ENCODE data around the gene SLC25A19.

Gene SLC25A19

GRCh38 chr17:75277664-75278071, 11.6 kb downstream of the SLC25A19 start:
- Histone ChIP-seq H3K27me3 (no peaks in the 10 kb centered on the region), H4K20me1 (peaks cover 5 to 50% (median 16%) of the 10 kb centered on the region in 11 experiments; a peak in 18 of 22 replicates), H3K36me3 (peaks cover 83 to 99% (median 93%) of the 10 kb centered on the region in 11 experiments), H3K4me2 (no peak overlapping the region), H3K27ac (no peak overlapping the region), H3K9ac (no peak overlapping the region), H3K4me3 (no peak overlapping the region), H3K4me1 (peaks cover 7 to 19% (median 8%) of the 10 kb centered on the region in 10 experiments), H3K9me3 (replicated peaks in 1 of 11) (no peaks in the 10 kb centered on the region)
- TF ChIP-seq Cebpa-rat (IDR thresholded peaks at IDR 0.05), result no peak

DNA sequence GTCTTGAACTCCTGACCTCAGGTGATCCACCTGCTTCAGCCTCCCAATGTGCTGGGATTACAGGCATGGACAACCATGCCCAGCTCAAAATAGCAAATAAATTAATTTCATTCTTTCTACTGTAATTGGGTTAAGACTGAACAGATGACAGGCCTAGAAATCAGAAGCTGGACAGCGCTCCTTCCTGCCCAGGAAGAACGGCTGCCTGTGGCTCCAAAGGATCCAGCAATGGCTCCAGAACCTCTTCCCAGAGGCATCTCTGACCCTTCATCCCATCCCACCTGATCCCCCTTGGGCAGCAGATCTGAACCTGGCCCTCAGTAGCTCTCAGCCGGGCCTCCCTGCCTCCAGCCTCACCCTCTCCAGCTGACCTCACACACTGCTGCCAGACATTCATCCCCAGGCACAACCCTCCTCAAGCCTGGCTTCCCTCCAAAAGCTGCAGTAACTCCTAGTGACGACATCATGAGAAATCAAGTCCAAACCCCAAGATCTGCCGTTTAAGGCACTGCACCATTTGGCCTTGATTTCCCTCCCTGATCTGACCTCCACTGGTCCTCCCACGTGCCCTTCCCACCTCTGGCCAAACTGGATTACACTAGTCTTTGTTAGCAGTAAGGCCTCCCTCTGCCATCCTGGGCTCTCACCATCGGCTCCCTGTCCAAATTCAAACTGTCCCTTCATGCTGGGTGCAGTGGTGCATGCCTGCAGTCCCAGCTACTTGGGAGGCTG, 15.1 kb downstream of the SLC25A19 start:
- Histone ChIP-seq H4K20me1 (peaks cover 12 to 44% (median 25%) of the 10 kb centered on the region in 11 experiments; a peak in 19 of 22 replicates), H3K27ac (no peak overlapping the region), H3K4me2 (no peak overlapping the region), H3K9ac (peak overlapping the region in 1 of 11 experiments; percentile 51; a peak in 2 of 22 replicates), H3K4me3 (no peak overlapping the region), H3K9me3 (replicated peaks in 1 of 11) (no peaks in the 10 kb centered on the region), H3K27me3 (no peaks in the 10 kb centered on the region), H3K4me1 (peaks cover 29 to 40% (median 32%) of the 10 kb centered on the region in 10 experiments), H3K36me3 (peaks cover 53 to 70% (median 62%) of the 10 kb centered on the region in 11 experiments)
- no peak for TF ChIP-seq Cebpa-rat (IDR thresholded peaks at IDR 0.05)

DNA sequence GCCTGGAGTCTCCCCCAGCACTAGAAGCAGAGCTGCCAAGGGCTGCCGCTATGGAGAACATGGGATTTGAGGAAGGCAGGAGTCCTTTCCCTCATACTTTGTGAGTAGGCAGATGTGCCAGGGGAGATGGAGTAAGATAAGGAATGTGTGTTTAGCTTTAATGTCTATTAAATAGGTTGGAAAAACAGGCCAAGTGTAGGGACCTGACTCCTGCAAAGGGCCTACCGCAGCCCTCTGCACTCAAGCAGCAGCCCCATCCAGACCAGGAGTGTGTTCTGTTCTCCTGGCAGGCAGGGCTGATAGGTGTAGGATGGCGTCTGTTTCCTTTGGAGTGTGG, 16.4 kb downstream of the SLC25A19 start:
- Histone ChIP-seq H3K27ac (peak overlapping the region in 4 of 11 experiments; percentile 23 to 96 (median 95); a peak in 5 of 22 replicates), H3K4me1 (peaks cover 35 to 54% (median 46%) of the 10 kb centered on the region in 10 experiments), H3K27me3 (no peaks in the 10 kb centered on the region), H4K20me1 (peaks cover 12 to 39% (median 25%) of the 10 kb centered on the region in 11 experiments; a peak in 19 of 22 replicates), H3K4me3 (peak overlapping the region in 7 of 10 experiments; percentile 79 to 98 (median 91); a peak in 9 of 20 replicates), H3K9me3 (replicated peaks in 1 of 11) (no peaks in the 10 kb centered on the region), H3K4me2 (peak overlapping the region; percentile 93 to 100 (median 98)), H3K36me3 (peaks cover 41 to 57% (median 49%) of the 10 kb centered on the region in 11 experiments), H3K9ac (peak overlapping the region in 10 of 11 experiments; percentile 52 to 98 (median 94); a peak in 16 of 22 replicates)
- TF ChIP-seq Cebpa-rat (IDR thresholded peaks at IDR 0.05), result no peak

DNA sequence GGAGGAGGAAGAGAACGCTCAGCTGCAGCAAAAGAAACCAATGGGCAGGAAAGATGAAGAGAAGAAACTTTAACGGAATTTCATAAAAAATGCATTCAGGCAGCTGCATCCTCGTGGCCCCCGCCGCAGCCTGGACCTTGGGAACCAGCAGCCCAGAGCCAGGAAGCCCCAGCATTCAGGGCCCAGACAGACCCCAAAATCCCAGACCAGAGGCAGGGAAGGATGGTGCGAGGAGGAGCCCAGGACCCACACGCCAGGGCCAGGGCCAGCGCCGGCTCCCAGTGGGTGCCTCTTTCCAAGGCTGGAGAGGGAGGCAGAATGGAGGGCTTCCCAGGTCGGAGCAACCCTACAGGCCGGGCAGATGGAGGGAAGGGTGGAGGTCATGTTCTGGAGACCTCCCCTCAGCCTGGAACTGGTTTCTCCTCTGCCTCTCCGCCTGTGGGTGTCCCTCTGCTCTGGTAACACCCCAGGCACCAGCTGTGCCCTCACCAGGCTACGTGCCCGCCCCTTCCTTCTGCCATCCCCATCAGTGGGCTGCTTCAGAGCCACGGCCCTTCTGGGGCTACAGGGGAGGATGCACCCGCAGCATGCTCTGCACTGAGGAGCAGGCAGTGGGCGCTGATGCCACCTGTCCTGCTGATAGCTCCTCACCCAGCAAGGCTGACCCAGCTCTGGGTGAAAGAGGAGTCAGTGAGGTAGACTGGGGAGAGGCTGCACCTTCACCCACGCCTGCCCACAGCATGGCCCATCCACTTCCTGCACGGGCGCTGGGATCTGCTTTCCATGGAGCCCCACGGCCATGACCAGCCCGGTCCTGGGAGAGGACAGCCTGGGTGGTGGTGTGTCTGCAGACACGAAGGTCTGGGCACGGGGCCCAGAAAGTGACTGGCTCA, 17.0 kb downstream of the SLC25A19 start:
- H3K4me1 ChIP-seq, result peaks cover 35 to 60% (median 52%) of the 10 kb centered on the region in 10 experiments
- peak overlapping the region; percentile 87 to 98 (median 95) for H3K9ac ChIP-seq
- peak overlapping the region; percentile 79 to 98 (median 89) for H3K4me3 ChIP-seq
- no peak for TF ChIP-seq Cebpa-rat (IDR thresholded peaks at IDR 0.05)
- H3K36me3 ChIP-seq, result peaks cover 42 to 58% (median 46%) of the 10 kb centered on the region in 11 experiments
- peak overlapping the region; percentile 93 to 100 (median 98) for H3K4me2 ChIP-seq
- peak overlapping the region in 10 of 11 experiments; percentile 87 to 98 (median 94); a peak in 19 of 22 replicates for H3K27ac ChIP-seq
- H4K20me1 ChIP-seq, result peaks cover 12 to 40% (median 25%) of the 10 kb centered on the region in 11 experiments; a peak in 19 of 22 replicates
- H3K9me3 ChIP-seq (replicated peaks in 1 of 11), result no peaks in the 10 kb centered on the region
- no peaks in the 10 kb centered on the region for H3K27me3 ChIP-seq

- peak overlapping the region; percentile 93 to 100 (median 98) for H3K4me2 ChIP-seq
- peak overlapping the region; percentile 79 to 98 (median 89) for H3K4me3 ChIP-seq
- peak overlapping the region; percentile 83 to 98 (median 93) for H3K27ac ChIP-seq
- H3K27me3 ChIP-seq, result no peaks in the 10 kb centered on the region
- no peaks in the 10 kb centered on the region for H3K9me3 ChIP-seq (replicated peaks in 1 of 11)
- peaks cover 35 to 68% (median 60%) of the 10 kb centered on the region in 10 experiments for H3K4me1 ChIP-seq
- peak overlapping the region; percentile 87 to 98 (median 95) for H3K9ac ChIP-seq
- H4K20me1 ChIP-seq, result peaks cover 12 to 48% (median 25%) of the 10 kb centered on the region in 11 experiments; a peak in 19 of 22 replicates
- H3K36me3 ChIP-seq, result peaks cover 42 to 58% (median 48%) of the 10 kb centered on the region in 11 experiments
- TF ChIP-seq Cebpa-rat (IDR thresholded peaks at IDR 0.05), result no peak
These were observed 17.8 kb downstream of the SLC25A19 start for GRCh38 chr17:75271233-75271954.

- no peaks in the 10 kb centered on the region for H3K9me3 ChIP-seq (replicated peaks in 1 of 11)
- peaks cover 43 to 58% (median 51%) of the 10 kb centered on the region in 11 experiments for H3K36me3 ChIP-seq
- H3K4me3 ChIP-seq, result peak within 1 kb of the TSS; percentile 79 to 98 (median 89)
- peak within 1 kb of the TSS; percentile 83 to 98 (median 93) for H3K27ac ChIP-seq
- H3K9ac ChIP-seq, result peak within 1 kb of the TSS; percentile 87 to 98 (median 95)
- H3K4me1 ChIP-seq, result peaks cover 35 to 73% (median 60%) of the 10 kb centered on the region in 10 experiments
- H3K4me2 ChIP-seq, result peak within 1 kb of the TSS; percentile 93 to 100 (median 99)
- no peak for TF ChIP-seq Cebpa-rat (IDR thresholded peaks at IDR 0.05)
- no peaks in the 10 kb centered on the region for H3K27me3 ChIP-seq
- H4K20me1 ChIP-seq, result peaks cover 12 to 50% (median 26%) of the 10 kb centered on the region in 11 experiments; a peak in 19 of 22 replicates
These were observed 18.3 kb downstream of the SLC25A19 start, which contains the start of gene MIF4GD for GRCh38 chr17:75270966-75271232. Gene MIF4GD, minus strand, starts transcription at chr17:75271231. Its CDS starts 1,036 bp downstream, at chr17:75270195.

- H3K27ac ChIP-seq, result peak overlapping the region; percentile 83 to 98 (median 93)
These were observed 18.8 kb downstream of the SLC25A19 start for GRCh38 chr17:75270218-75270965.

More at GRCh38 chr17:75270218-75270965, 18.8 kb downstream of the SLC25A19 start:
- Histone ChIP-seq H3K27me3 (no peaks in the 10 kb centered on the region), H3K9me3 (replicated peaks in 1 of 11) (no peaks in the 10 kb centered on the region), H3K4me1 (peaks cover 35 to 78% (median 62%) of the 10 kb centered on the region in 10 experiments), H3K4me3 (peak overlapping the region; percentile 79 to 98 (median 89)), H3K9ac (peak overlapping the region; percentile 87 to 98 (median 95)), H3K36me3 (peaks cover 44 to 58% (median 53%) of the 10 kb centered on the region in 11 experiments), H3K4me2 (peak overlapping the region; percentile 93 to 100 (median 99)), H4K20me1 (peaks cover 12 to 51% (median 29%) of the 10 kb centered on the region in 11 experiments; a peak in 19 of 22 replicates)
- TF ChIP-seq Cebpa-rat (IDR thresholded peaks at IDR 0.05), result peak in 6 of 11 experiments; percentile 27 to 77 (median 54); a peak in 5 of 22 replicates

Measured in BLaER1 treated with 17β-estradiol and CSF1 and Interleukin-3, amounts not matched to agents 10 nM and 100 nM (cell line).